ENCODE measurements around the gene USP12.
"Not testable (repeated sequence)": the region's sequence is repeated elsewhere in the genome, so short reads cannot be mapped to it uniquely, and the experiment has no call there.

The USP12 gene

DNA sequence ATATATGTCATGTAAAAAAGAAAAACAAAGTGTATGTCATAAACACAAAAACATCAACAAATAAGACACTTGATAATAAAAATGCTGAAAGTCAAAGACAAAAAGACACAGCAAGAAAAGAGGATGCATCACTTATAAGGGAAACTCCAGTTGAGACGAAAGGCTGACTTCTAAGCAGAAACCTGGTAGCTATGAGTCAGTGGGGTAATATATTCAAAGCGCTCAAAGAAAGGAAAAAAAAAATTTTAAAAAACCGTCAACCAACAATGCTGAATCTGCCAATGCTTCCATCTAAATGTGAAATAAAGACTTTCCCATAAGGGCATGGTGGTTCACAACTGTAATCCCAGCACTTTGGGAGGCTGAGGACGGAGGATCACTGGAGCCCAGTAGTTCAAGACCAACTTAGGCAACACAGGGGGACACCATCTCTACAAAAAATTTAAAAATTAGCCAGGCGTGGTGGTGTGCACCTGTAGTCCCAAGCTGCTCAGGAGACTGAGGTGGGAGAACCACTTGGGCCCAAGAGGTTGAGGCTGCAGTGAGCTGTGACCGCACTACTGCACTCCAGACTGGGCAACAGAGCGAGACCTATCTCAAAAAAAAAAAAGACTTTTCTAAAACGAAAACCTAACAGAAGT is 24.0 kb downstream of the USP12 start:
- DNase-seq: no peak

GRCh38 chr13:27141746-27142145 is 29.9 kb downstream of the USP12 start:
- no peak for DNase-seq

DNA sequence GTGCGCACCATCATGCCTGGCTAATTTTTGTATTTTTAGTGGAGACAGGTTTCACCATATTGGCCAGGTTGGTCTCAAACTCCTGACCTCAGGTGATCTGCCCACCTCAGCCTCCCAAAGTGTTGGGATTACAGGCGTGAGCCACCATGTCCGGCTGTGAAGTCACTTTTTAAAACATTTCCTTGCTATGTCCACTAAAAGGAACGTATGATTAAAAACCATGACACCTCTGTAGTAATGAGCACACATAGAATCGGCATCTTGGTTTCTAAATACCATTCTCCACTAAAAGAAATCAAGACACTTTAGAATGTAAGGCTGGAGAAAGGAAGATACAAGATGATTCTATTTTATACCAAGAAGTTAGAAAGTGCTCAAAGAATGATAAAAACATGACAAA is 30.5 kb downstream of the USP12 start:
- DNase-seq: not testable (repeated sequence)

GRCh38 chr13:27140060-27140459 is 31.6 kb downstream of the USP12 start:
- no peak for DNase-seq

DNA sequence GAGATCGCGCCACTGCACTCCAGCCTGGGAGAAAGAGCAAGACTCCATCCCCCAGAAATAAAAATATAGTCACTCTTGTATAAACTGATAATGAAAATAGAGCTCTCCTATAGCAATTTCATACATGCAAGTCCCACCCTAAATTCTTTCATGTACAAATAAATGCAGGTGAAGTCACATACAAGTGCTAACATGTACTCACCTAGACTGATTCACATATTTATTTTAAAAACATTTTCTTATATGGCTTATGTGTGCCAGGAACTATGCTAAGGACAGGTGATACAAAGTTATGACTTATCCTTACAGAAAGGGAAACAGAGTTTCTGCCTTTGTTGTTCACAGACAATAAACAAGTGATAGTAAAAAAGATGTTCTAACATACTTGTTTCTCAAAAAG is 32.0 kb downstream of the USP12 start:
- DNase-seq: no peak

DNA sequence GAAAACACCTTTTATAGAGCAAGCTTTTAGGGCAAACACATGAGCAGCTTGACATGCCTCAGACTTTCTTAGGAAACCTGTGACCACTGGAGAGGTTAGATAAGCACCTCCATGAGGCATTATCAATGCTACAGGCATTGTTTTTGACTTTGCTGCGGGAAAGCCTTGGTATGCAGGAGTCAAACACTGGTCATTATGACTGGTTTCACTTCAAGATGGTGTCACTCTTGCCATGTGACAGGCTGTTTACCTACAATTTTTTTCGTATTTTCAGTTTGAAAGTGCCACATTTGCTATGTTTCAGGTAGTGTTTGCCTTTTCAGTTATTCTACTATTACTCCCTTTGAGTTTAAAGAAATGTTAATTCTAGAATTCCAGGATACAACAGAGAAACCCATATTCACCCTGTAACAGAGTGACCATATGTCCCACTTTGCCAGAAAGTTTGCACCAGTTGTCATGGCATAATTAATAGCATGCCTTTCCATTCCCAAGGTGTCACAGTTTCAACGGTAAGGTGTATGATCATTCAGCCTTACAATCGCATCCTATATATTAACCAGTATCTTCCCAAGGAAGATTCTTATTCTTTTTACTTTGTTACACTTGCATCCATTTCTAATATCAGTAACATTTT is 33.0 kb downstream of the USP12 start:
- no peak for DNase-seq

- peak; percentile 58 for DNase-seq
These were observed 33.9 kb downstream of the USP12 start for GRCh38 chr13:27137759-27138158.

- no peak for DNase-seq
These were observed 36.6 kb downstream of the USP12 start for GRCh38 chr13:27135023-27135422.

- DNase-seq: no peak
These were observed 37.7 kb downstream of the USP12 start for GRCh38 chr13:27133889-27134288.

GRCh38 chr13:27132538-27132937 is 39.1 kb downstream of the USP12 start:
- no peak for DNase-seq

DNA sequence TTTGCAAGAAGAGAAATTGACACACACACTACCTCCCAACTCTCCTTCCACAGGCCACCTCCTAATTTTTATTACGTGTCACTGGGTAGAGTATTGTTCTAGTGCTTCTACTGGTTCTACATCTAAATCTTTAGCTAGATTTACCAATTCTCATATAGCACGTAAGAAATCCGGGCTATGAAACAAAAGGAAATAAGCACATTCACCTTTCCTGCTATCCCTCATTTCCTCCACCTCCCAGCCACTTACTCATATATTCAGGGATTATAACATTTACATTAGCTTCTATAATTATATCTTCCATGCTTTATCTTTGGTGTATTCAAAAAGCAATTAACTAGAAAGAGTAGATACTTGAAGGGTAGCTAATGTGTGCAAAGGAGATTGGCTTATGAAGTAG is 39.7 kb downstream of the USP12 start:
- DNase-seq: no peak

GRCh38 chr13:27130979-27131623 is 40.5 kb downstream of the USP12 start:
- DNase-seq: no peak

- no peak for DNase-seq
These were observed 41.2 kb downstream of the USP12 start for GRCh38 chr13:27130223-27130978.

DNA sequence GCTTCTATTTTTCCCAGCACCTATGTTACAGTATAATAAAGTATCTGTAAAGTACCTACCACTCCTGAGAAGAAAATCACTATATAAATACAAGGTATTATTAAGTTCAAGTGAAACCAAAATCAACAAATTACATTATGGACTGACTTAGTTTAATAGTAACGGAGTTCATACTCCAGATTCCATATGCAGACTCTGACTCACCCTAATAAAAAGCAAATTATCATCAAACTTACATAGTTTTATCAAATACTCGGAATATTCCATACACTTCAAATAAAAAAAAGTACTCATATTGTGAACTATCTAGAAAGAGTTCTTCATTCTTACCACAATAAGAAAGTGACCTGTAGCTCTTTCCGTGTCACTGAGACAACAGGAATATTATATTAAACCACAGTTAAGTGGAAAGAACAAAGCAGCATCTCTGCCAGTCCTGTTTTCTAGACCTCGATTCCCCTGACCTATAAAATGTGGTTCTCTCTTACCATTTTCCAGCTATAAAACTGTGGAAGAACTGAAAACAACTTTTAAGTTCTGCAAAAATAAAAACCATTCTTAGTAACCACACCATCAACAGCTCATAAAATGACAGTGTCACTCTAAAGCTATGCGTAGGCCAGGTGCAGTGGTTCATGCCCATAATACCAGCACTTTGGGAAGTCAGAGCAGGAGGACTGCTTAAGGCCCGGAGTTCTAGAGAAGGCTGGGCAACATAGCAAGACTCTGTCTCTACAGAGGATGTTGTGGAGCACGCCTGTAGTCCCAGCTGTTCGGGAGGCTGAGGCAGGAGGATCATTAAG is 42.6 kb downstream of the USP12 start:
- no peak for DNase-seq

- DNase-seq: no peak
These were observed 44.8 kb downstream of the USP12 start for GRCh38 chr13:27126859-27127258.

- DNase-seq: no peak
These were observed 46.0 kb downstream of the USP12 start for GRCh38 chr13:27125357-27126282.

DNA sequence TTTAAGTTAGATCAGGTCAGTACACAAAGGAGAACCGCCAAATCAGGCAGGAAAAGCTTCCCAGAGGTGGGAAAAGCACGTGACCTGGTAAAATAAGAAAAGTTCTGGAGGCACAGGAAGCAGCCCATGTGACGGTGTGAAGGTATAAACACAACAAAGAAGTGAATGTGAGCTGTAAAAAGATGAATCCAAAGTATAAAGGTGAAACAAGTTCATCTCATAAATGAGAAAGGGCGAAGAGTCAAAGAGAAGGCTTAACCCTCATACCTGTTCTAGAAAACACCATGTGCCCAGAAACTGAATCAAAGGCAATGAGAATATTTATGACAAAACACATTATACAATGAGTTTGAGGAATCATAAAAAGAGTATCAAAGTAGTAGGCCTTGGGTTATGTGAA is 47.0 kb downstream of the USP12 start:
- no peak for DNase-seq

- not testable (repeated sequence) for DNase-seq
These were observed 48.2 kb downstream of the USP12 start for GRCh38 chr13:27123445-27123844.

DNA sequence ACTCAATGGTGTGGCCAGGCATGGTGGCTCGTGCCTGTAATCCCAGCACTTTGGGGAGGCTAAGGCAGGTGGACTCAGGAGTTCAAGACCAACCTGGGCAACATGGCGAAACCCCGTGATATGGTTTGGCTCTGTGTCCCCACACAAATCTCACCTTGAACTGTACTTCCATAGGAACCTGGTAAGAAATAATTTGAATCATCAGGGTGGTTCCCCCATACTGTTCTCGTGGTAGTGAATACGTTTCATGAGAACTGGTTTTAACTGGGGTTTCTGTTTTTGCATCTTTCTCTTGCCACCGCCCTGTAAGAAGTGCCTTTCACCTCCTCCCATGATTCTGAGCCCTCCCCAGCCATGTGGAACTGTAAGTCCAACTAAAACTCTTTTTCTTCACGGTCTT is 49.6 kb downstream of the USP12 start:
- DNase-seq: no peak

GRCh38 chr13:27120811-27121210 is 50.8 kb downstream of the USP12 start:
- no peak for DNase-seq

- DNase-seq: no peak
These were observed 51.6 kb downstream of the USP12 start for GRCh38 chr13:27120011-27120410.
